Neutrophil (primary cell): ENCODE measurements around the gene WDR62.
"Not testable (repeated sequence)": the region's sequence is repeated elsewhere in the genome, so short reads cannot be mapped to it uniquely, and the experiment has no call there.

Experiments
- H3K27ac ChIP-seq: fragments of 200-600 bp; sonication (generic); 2 replicates; pipeline ENCODE4 v1.5.1; 2016; ENCODE audit warnings: mild to moderate bottlenecking, moderate library complexity
- H3K27me3 ChIP-seq: fragments of 200-600 bp; sonication (generic); 2 replicates; pipeline ENCODE4 v1.6.0; 2016; ENCODE audit warnings: mild to moderate bottlenecking
- H3K36me3 ChIP-seq: fragments of 200-600 bp; sonication (generic); 2 replicates; pipeline ENCODE4 v1.5.1; 2017
- H3K4me1 ChIP-seq, 2 experiments: fragments of 200-600 bp in 1 of 2; sonication (generic) in 1 of 2; 1 replicate in 1 of 2; 2 replicates in 1 of 2; pipeline versions ENCODE4 v1.5.1 to v1.6.1; 2013 to 2016; ENCODE audit warnings: low read depth in 1 of 2, low read length in 1 of 2, mild to moderate bottlenecking in 1 of 2, moderate library complexity in 1 of 2; ENCODE audit not compliant: control insufficient read depth in 1 of 2, insufficient read depth in 1 of 2
- H3K4me3 ChIP-seq, 2 experiments: fragments of 200-600 bp in 1 of 2; sonication (generic) in 1 of 2; 1 replicate in 1 of 2; 2 replicates in 1 of 2; pipeline ENCODE4 v1.5.1; 2013 to 2016; ENCODE audit warnings: low read depth in 1 of 2, low read length in 1 of 2, mild to moderate bottlenecking in 1 of 2, moderate library complexity in 1 of 2
- H3K9me3 ChIP-seq: fragments of 200-600 bp; sonication (generic); 2 replicates; pipeline ENCODE4 v1.5.1; 2016
- CTCF ChIP-seq: fragments of 200-600 bp; sonication (generic); IDR thresholded peaks from 2 replicates; pipeline ENCODE4 v1.5.1; 2016; ENCODE audit warnings: antibody characterized with exemption

WDR62 gene

GRCh38 chr19:36125557-36125956, 70.9 kb downstream of the WDR62 start:
- Histone ChIP-seq H3K27me3 (no peaks in the 10 kb centered on the region), H3K4me1 (peaks cover 18 to 25% of the 10 kb centered on the region in 2 experiments), H3K4me3 (no peak overlapping the region), H3K9me3 (no peaks in the 10 kb centered on the region), H3K36me3 (peaks cover 53% of the 10 kb centered on the region), H3K27ac (no peak overlapping the region)
- TF ChIP-seq CTCF, result no peak

- Histone ChIP-seq H3K9me3 (no peaks in the 10 kb centered on the region), H3K27me3 (no peaks in the 10 kb centered on the region), H3K27ac (peak overlapping the region; percentile 90), H3K4me3 (peak overlapping the region; percentile 93 to 96), H3K36me3 (peaks cover 28% of the 10 kb centered on the region), H3K4me1 (peaks cover 41 to 47% of the 10 kb centered on the region in 2 experiments)
- no peak for TF ChIP-seq CTCF
These were observed 73.7 kb downstream of the WDR62 start for GRCh38 chr19:36128392-36128736.

- H3K36me3 ChIP-seq, H3K4me3 ChIP-seq, H3K27me3 ChIP-seq, H3K9me3 ChIP-seq: not testable (repeated sequence)
- H3K27ac ChIP-seq, result peak overlapping the region; percentile 73
- H3K4me1 ChIP-seq, result peaks cover 41 to 47% of the 10 kb centered on the region in 2 experiments
These were observed 76.5 kb downstream of the WDR62 start for GRCh38 chr19:36131221-36131620.

GRCh38 chr19:36134867-36135266, 80.2 kb downstream of the WDR62 start:
- H3K36me3 ChIP-seq, H3K27ac ChIP-seq, H3K9me3 ChIP-seq, H3K4me3 ChIP-seq, H3K27me3 ChIP-seq: not testable (repeated sequence)
- peaks cover 26 to 35% of the 10 kb centered on the region in 2 experiments for H3K4me1 ChIP-seq

GRCh38 chr19:36136964-36137686, 82.4 kb downstream of the WDR62 start:
- Histone ChIP-seq H3K9me3 (no peaks in the 10 kb centered on the region), H3K27me3 (no peaks in the 10 kb centered on the region), H3K4me1 (peaks cover 23 to 30% of the 10 kb centered on the region in 2 experiments), H3K4me3 (no peak overlapping the region), H3K36me3 (peaks cover 1% of the 10 kb centered on the region), H3K27ac (no peak overlapping the region)
- TF ChIP-seq CTCF, result no peak

GRCh38 chr19:36139120-36139472, 84.4 kb downstream of the WDR62 start:
- H3K9me3 ChIP-seq, result no peaks in the 10 kb centered on the region
- no peak for TF ChIP-seq CTCF
- no peaks in the 10 kb centered on the region for H3K27me3 ChIP-seq
- H3K4me3 ChIP-seq, result peak overlapping the region; percentile 76 to 92
- peaks cover 15% of the 10 kb centered on the region for H3K36me3 ChIP-seq
- H3K4me1 ChIP-seq, result peaks cover 16 to 24% of the 10 kb centered on the region in 2 experiments
- peak overlapping the region; percentile 92 for H3K27ac ChIP-seq
